ENCODE measurements around the gene MOSPD3. TPM values are rescaled to one million over a fixed set of nuclear protein-coding genes. Genes with fewer than 3 reads are reported as not detected.

MOSPD3 gene
- total and polyA plus RNA-seq, 2 experiments from 2014 or later, result 8.8 to 44.4 TPM

GRCh38 chr7:100607111-100607510 lies 5.2 kb upstream of the MOSPD3 start:
- Histone ChIP-seq H3K27ac (no peak overlapping the region), H3K79me2 (no peaks in the 10 kb centered on the region), H3K36me3 (replicated peaks; ENCODE audit: insufficient read depth, low read depth) (no peaks in the 10 kb centered on the region), H2AFZ (no peak overlapping the region), H3K9me3 (ENCODE audit: low read depth) (no peaks in the 10 kb centered on the region), H3K27me3 (no peaks in the 10 kb centered on the region), H3K4me2 (no peak overlapping the region), H3K4me3 (no peak overlapping the region), H3K4me1 (ENCODE audit: insufficient read depth) (peaks cover 12% of the 10 kb centered on the region), H3K9me2 (replicated peaks; ENCODE audit: insufficient read depth) (no peaks in the 10 kb centered on the region), H4K20me1 (ENCODE audit: insufficient read depth, poor library complexity, severe bottlenecking) (no peaks in the 10 kb centered on the region)
- no peak for DNase-seq (ENCODE audit: low spot score)
- 96% methylated on average over 8 of the region's 8 CpGs for WGBS (ENCODE audit: low lambda C conversion rate, missing lambda C conversion rate)
- TF ChIP-seq EZH2 (IDR thresholded peaks at IDR 0.05; ENCODE audit: borderline replicate concordance) (no peak), CTCF (IDR thresholded peaks at IDR 0.05; ENCODE audit: poor library complexity) (no peak), EZH2phosphoT487 (IDR thresholded peaks at IDR 0.05; ENCODE audit: low read depth, severe bottlenecking, unreplicated experiment) (no peak)

- Histone ChIP-seq H3K9me3 (ENCODE audit: low read depth) (no peaks in the 10 kb centered on the region), H3K27me3 (no peaks in the 10 kb centered on the region), H3K4me1 (ENCODE audit: insufficient read depth) (peaks cover 13% of the 10 kb centered on the region), H3K36me3 (replicated peaks; ENCODE audit: insufficient read depth, low read depth) (no peaks in the 10 kb centered on the region), H3K79me2 (peaks cover 14% of the 10 kb centered on the region), H3K4me3 (no peak overlapping the region), H4K20me1 (ENCODE audit: insufficient read depth, poor library complexity, severe bottlenecking) (no peaks in the 10 kb centered on the region), H2AFZ (no peak overlapping the region), H3K27ac (no peak overlapping the region), H3K9me2 (replicated peaks; ENCODE audit: insufficient read depth) (no peaks in the 10 kb centered on the region), H3K4me2 (no peak overlapping the region)
- no peak for DNase-seq (ENCODE audit: low spot score)
- 96% methylated on average over 5 of the region's 5 CpGs for WGBS (ENCODE audit: low lambda C conversion rate, missing lambda C conversion rate)
- TF ChIP-seq EZH2 (IDR thresholded peaks at IDR 0.05; ENCODE audit: borderline replicate concordance) (no peak), CTCF (IDR thresholded peaks at IDR 0.05; ENCODE audit: poor library complexity) (no peak), EZH2phosphoT487 (IDR thresholded peaks at IDR 0.05; ENCODE audit: low read depth, severe bottlenecking, unreplicated experiment) (no peak)
Measured at GRCh38 chr7:100609958-100610357, 2.4 kb upstream of the MOSPD3 start.

- Histone ChIP-seq H3K27me3 (no peaks in the 10 kb centered on the region), H3K4me3 (peak overlapping the region; percentile 50), H3K9me3 (ENCODE audit: low read depth) (no peaks in the 10 kb centered on the region), H3K27ac (no peak overlapping the region), H2AFZ (peak overlapping the region; percentile 78), H4K20me1 (ENCODE audit: insufficient read depth, poor library complexity, severe bottlenecking) (no peaks in the 10 kb centered on the region), H3K79me2 (peaks cover 14% of the 10 kb centered on the region), H3K4me1 (ENCODE audit: insufficient read depth) (peaks cover 3% of the 10 kb centered on the region), H3K4me2 (peak overlapping the region; percentile 95), H3K36me3 (replicated peaks; ENCODE audit: insufficient read depth, low read depth) (no peaks in the 10 kb centered on the region), H3K9me2 (replicated peaks; ENCODE audit: insufficient read depth) (no peaks in the 10 kb centered on the region)
- WGBS (ENCODE audit: low lambda C conversion rate, missing lambda C conversion rate), result 10% methylated on average over 14 of the region's 29 CpGs
- DNase-seq (ENCODE audit: low spot score), result peak; percentile 36
- TF ChIP-seq EZH2 (IDR thresholded peaks at IDR 0.05; ENCODE audit: borderline replicate concordance) (no peak), EZH2phosphoT487 (IDR thresholded peaks at IDR 0.05; ENCODE audit: low read depth, severe bottlenecking, unreplicated experiment) (no peak), CTCF (IDR thresholded peaks at IDR 0.05; ENCODE audit: poor library complexity) (peak; percentile 28)
Measured at GRCh38 chr7:100612730-100613390, 520 bp downstream of the MOSPD3 start.
